GM12864 (cell line): ENCODE results near the gene CAPN13.

Source experiments
- DNase-seq: peaks from one replicate; pipeline ENCODE4 v3.0.0-alpha.2; 2011; ENCODE audit warnings: low read depth
- H3K4me3 ChIP-seq: 2 replicates; pipeline ENCODE4 v1.5.1; 2011; ENCODE audit warnings: mild to moderate bottlenecking, low read depth, low read length, control low read depth
- CTCF ChIP-seq: IDR thresholded peaks from 2 replicates; pipeline ENCODE4 v1.5.1; 2011; ENCODE audit warnings: low read depth, mild to moderate bottlenecking, moderate library complexity, low read length, control low read depth, inconsistent platforms; ENCODE audit errors: missing control alignments

CAPN13 gene

GRCh38 chr2:30790879-30791278, 16.4 kb downstream of the CAPN13 start:
- no peak for TF ChIP-seq CTCF
- H3K4me3 ChIP-seq, result no peak overlapping the region
- DNase-seq, result no peak

- DNase-seq, result no peak
- H3K4me3 ChIP-seq, result no peak overlapping the region
- TF ChIP-seq CTCF, result no peak
These were observed 17.5 kb downstream of the CAPN13 start for GRCh38 chr2:30789670-30790210.

- no peak for DNase-seq
- no peak overlapping the region for H3K4me3 ChIP-seq
- no peak for TF ChIP-seq CTCF
These were observed 20.1 kb downstream of the CAPN13 start for GRCh38 chr2:30786923-30787685.

- DNase-seq, result no peak
- no peak for TF ChIP-seq CTCF
- H3K4me3 ChIP-seq, result no peak overlapping the region
These were observed 22.6 kb downstream of the CAPN13 start for GRCh38 chr2:30784682-30785081.

- H3K4me3 ChIP-seq, result no peak overlapping the region
- no peak for TF ChIP-seq CTCF
- DNase-seq, result no peak
These were observed 25.2 kb downstream of the CAPN13 start for GRCh38 chr2:30781961-30782533.

- no peak for DNase-seq
These were observed 25.8 kb downstream of the CAPN13 start for GRCh38 chr2:30781451-30781850.

More at GRCh38 chr2:30781451-30781850, 25.8 kb downstream of the CAPN13 start:
- TF ChIP-seq CTCF, result no peak
- H3K4me3 ChIP-seq, result no peak overlapping the region
